Ovary (tissue), 9 donors: Measurements from ENCODE around the gene DCUN1D4. TPM values are rescaled to one million over a fixed set of nuclear protein-coding genes. Genes with fewer than 3 reads are reported as not detected.

ENCODE experiments used
- DNase-seq, 5 donors: peaks; one replicate each; pipeline ENCODE4 v3.0.0-alpha.2; 2019 to 2020
- H3K27ac ChIP-seq, 2 donors: fragments of 200-600 bp; one replicate each; pipeline versions ENCODE4 v1.5.1 to v1.8.0; 2019 to 2022
- H3K27me3 ChIP-seq: fragments of 200-600 bp; one replicate; pipeline ENCODE4 v1.8.0; 2022
- H3K36me3 ChIP-seq: fragments of 200-600 bp; sonication (generic); one replicate; pipeline ENCODE4 v1.5.1; 2019
- H3K4me1 ChIP-seq: one replicate; pipeline ENCODE4 v1.8.1; 2013; ENCODE audit warnings: mild to moderate bottlenecking, moderate library complexity; ENCODE audit not compliant: insufficient read depth
- H3K4me3 ChIP-seq: fragments of 200-600 bp; sonication (generic); one replicate; pipeline ENCODE4 v1.5.1; 2017
- H3K9me3 ChIP-seq, 2 donors: fragments of 200-600 bp in 1 of 2; sonication (generic) in 1 of 2; one replicate each; pipeline versions ENCODE4 v1.5.1 to v1.8.1; 2013 to 2019; ENCODE audit warnings: mild to moderate bottlenecking in 1 of 2, moderate library complexity in 1 of 2
- CTCF ChIP-seq, 3 donors: fragments of 450-650 bp in 2 of 3; fragments of 200-600 bp in 1 of 3; IDR thresholded peaks; one replicate each; pipeline versions ENCODE4 v1.5.1 to v1.8.0; 2016 to 2022; ENCODE audit warnings: antibody characterized with exemption in 3 of 3, mild to moderate bottlenecking in 1 of 3
- EP300 ChIP-seq: sonication (generic); formaldehyde crosslinking; IDR thresholded peaks from one replicate; pipeline ENCODE4 v1.6.1; 2017; ENCODE audit warnings: antibody characterized with exemption
- POLR2A ChIP-seq: fragments of 450-650 bp; IDR thresholded peaks from one replicate; pipeline ENCODE4 v1.6.1; 2017; ENCODE audit warnings: antibody characterized with exemption, mild to moderate bottlenecking, moderate library complexity
- WGBS, 3 donors: extraction: QIAGEN DNeasy Blood & Tissue Kit in 1 of 3; methylation state at CpG; one replicate each; pipeline versions ENCODE4 v1.1.5 to v1.1.7; 2013 to 2017; 5-methylcytosine and 5-hydroxymethylcytosine counted together
- intact Hi-C, 4 donors: fragments of 100-400 bp; cut with DNase I; formaldehyde crosslinking; loops; one replicate each; pipeline versions ENCODE4 v1.11.0 to v1.15.1; 2022 to 2023
- polyA plus RNA-seq, 2 donors: library from polyadenylated mRNA; stranded (reverse); fragments of 200-250 nt in 1 of 2; fragments of 350-450 nt in 1 of 2; fragmentation: Illumina TruSeq in 1 of 2; extraction: RNeasy Lipid Tissue Mini Kit (QIAGEN cat#74804) in 1 of 2; gene quantifications; one replicate each; pipeline ENCODE4 v1.2.3, GENCODE V29; 2013 to 2014
- total RNA-seq, 7 donors: library from RNA; depleted of rRNA in 2 of 7; stranded (reverse); fragments of >200 nt in 2 of 7; fragmentation: NEBNext Ultra II Directional in 3 of 7; extraction: Animal tissue kit (Norgen Biotek cat#: 25700) in 3 of 7; gene quantifications; one replicate each; pipeline versions ENCODE4 v1.1.0 to v1.2.4, GENCODE V29; 2016 to 2023
- donor health status: DM: no; HTN: no; CAD: no; lungs with moderate emphysema.
- donor health status: DM: no; HTN: no; CAD: no.
- donor health status: Bipolar disorder and iron deficiency.
- donor health status: DM: yes; HTN: yes; CAD: no.
- donor health status: DM: no; HTN: no; CAD: no.
- donor health status: DM: yes; HTN: yes; CAD: no.

DCUN1D4 gene
- total and polyA plus RNA-seq, 9 donors, result 20.7 to 102 (median 71.8) TPM

- WGBS, 3 donors, result 81 to 84% (median 82%) methylated on average over 3 of the region's 3 CpGs
- TF ChIP-seq EP300, result no peak
- TF ChIP-seq CTCF (IDR thresholded peaks at IDR 0.05), result no peak
- TF ChIP-seq POLR2A, result no peak
- DNase-seq, result no peak
- H3K36me3 ChIP-seq, result no peaks in the 10 kb centered on the region
- no peaks in the 10 kb centered on the region for H3K9me3 ChIP-seq
- H3K27ac ChIP-seq, result no peak overlapping the region
- no peak overlapping the region for H3K4me3 ChIP-seq
- no peaks in the 10 kb centered on the region for H3K27me3 ChIP-seq
- intact Hi-C loops, result no loop called here
- H3K4me1 ChIP-seq, result no peaks in the 10 kb centered on the region
Measured at GRCh38 chr4:51870441-51871188, 27.7 kb downstream of the DCUN1D4 start.

- H3K27ac ChIP-seq, result no peak overlapping the region
- H3K4me3 ChIP-seq, result no peak overlapping the region
- H3K27me3 ChIP-seq, result no peaks in the 10 kb centered on the region
- H3K36me3 ChIP-seq, result no peaks in the 10 kb centered on the region
- no peak for TF ChIP-seq EP300
- TF ChIP-seq POLR2A, result no peak
- no peak for TF ChIP-seq CTCF (IDR thresholded peaks at IDR 0.05)
- DNase-seq, result no peak
- intact Hi-C loops, result no loop called here
- H3K4me1 ChIP-seq, result no peaks in the 10 kb centered on the region
- H3K9me3 ChIP-seq, result no peaks in the 10 kb centered on the region
- 89 to 94% (median 92%) methylated on average over 9 of the region's 9 CpGs for WGBS, 3 donors
Measured at GRCh38 chr4:51872283-51872997, 29.5 kb downstream of the DCUN1D4 start.

DNA sequence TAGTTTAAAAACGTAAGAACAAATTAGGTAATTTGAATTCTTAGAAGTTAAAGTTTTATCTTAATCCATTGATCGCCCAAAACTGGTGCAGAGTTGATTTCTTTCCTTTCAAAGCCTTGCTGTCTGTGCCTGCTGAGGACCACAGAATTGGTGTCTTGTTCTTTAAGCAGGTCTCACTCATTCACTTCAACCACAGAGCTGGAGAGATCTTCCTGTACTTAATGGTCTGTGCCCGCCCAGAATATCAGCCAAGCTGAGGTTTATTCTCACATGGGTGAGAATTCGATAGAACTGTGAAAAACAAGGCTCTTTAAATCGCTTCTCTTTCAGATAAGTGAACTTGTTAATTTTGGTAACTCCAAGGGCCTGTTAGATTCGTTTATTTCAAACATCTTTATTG, 31.6 kb downstream of the DCUN1D4 start:
- H3K27ac ChIP-seq, result no peak overlapping the region
- no peak overlapping the region for H3K4me3 ChIP-seq
- 78 to 87% (median 81%) methylated on average over 6 of the region's 6 CpGs for WGBS, 3 donors
- H3K36me3 ChIP-seq, result no peaks in the 10 kb centered on the region
- intact Hi-C loops, result no loop called here
- no peaks in the 10 kb centered on the region for H3K4me1 ChIP-seq
- H3K9me3 ChIP-seq, result no peaks in the 10 kb centered on the region
- no peaks in the 10 kb centered on the region for H3K27me3 ChIP-seq
- no peak for DNase-seq
- TF ChIP-seq CTCF (IDR thresholded peaks at IDR 0.05), result no peak

- no peaks in the 10 kb centered on the region for H3K36me3 ChIP-seq
- no peak for DNase-seq
- H3K27me3 ChIP-seq, result no peaks in the 10 kb centered on the region
- H3K4me3 ChIP-seq, result no peak overlapping the region
- intact Hi-C loops, result no loop called here
- no peaks in the 10 kb centered on the region for H3K4me1 ChIP-seq
- no peaks in the 10 kb centered on the region for H3K9me3 ChIP-seq
- 49 to 67% (median 60%) methylated on average over 2 of the region's 2 CpGs for whole genome bisulfite sequencing, 3 donors
- no peak overlapping the region for H3K27ac ChIP-seq
- no peak for TF ChIP-seq EP300
Measured at GRCh38 chr4:51878431-51878830, 35.5 kb downstream of the DCUN1D4 start.
